Endothelial cell of umbilical vein (primary cell): Measurements from ENCODE around the gene NQO1. TPM values are rescaled to one million over a fixed set of nuclear protein-coding genes. Genes with fewer than 3 reads are reported as not detected.

Source experiments
- BruUV-seq: library from RNA; stranded (reverse); fragments of 400-500 nt; replicated peaks from 2 replicates; lab custom pipeline; 2021; lab: Mats Ljungman, UMichigan
- CTCF ChIA-PET: fragments of 300-600, 350-600 bp; sonication (Branson Sonifier 250); formaldehyde crosslinking; loops from one replicate; lab custom pipeline; 2021; ENCODE audit warnings: antibody characterized with exemption, inconsistent platforms; lab: Charles Lee
- POLR2A ChIA-PET: fragments of 300-600, 350-600 bp; sonication (Branson Sonifier 250); formaldehyde crosslinking; loops from one replicate; lab custom pipeline; 2021; ENCODE audit warnings: antibody characterized with exemption, inconsistent platforms; lab: Charles Lee
- DNase-seq: peaks from one replicate; pipeline ENCODE4 v3.0.0-alpha.2; 2011; ENCODE audit warnings: low read depth, low spot score
- FAIRE-seq: peaks from 2 replicates; lab custom pipeline; 2011; peaks lifted over from hg19 to GRCh38; lab: Jason Lieb, UNC
- H2AFZ ChIP-seq: 2 replicates; pipeline ENCODE4 v1.6.0; 2012; ENCODE audit warnings: low read depth, low read length, control low read depth, inconsistent platforms
- H3K27ac ChIP-seq: 2 replicates; pipeline ENCODE4 v1.5.1; 2011; ENCODE audit warnings: low read depth, mild to moderate bottlenecking, control low read depth, low read length, moderate library complexity; ENCODE audit not compliant: insufficient read depth
- H3K27me3 ChIP-seq, 2 experiments: 2 replicates each; pipeline versions ENCODE4 v1.6.0 to v1.6.1; 2011; ENCODE audit warnings: low read length in 2 of 2, mixed read lengths in 1 of 2; ENCODE audit not compliant: control insufficient read depth in 2 of 2, insufficient read depth in 2 of 2
- H3K36me3 ChIP-seq, 2 experiments: 2 replicates in 1 of 2; 3 replicates in 1 of 2; pipeline ENCODE4 v1.5.1; 2011; ENCODE audit warnings: low read length in 2 of 2, mild to moderate bottlenecking in 1 of 2, moderate library complexity in 1 of 2; ENCODE audit not compliant: control insufficient read depth in 2 of 2, insufficient read depth in 2 of 2; ENCODE audit errors: extremely low read depth in 1 of 2
- H3K4me1 ChIP-seq: 3 replicates; pipeline ENCODE4 v1.5.1; 2011; ENCODE audit warnings: mild to moderate bottlenecking, low read length; ENCODE audit not compliant: control insufficient read depth, insufficient read depth; ENCODE audit errors: extremely low read depth
- H3K4me2 ChIP-seq: 2 replicates; pipeline ENCODE4 v1.6.1; 2011; ENCODE audit warnings: low read length, control low read depth, mixed read lengths; ENCODE audit not compliant: insufficient read depth
- H3K4me3 ChIP-seq, 3 experiments: fragments of 200-600 bp in 1 of 3; sonication (generic), shearing (Covaris generic) in 1 of 3; replicated peaks in 1 of 3; 2 replicates each; pipeline ENCODE4 v1.5.1; 2011 to 2016; ENCODE audit warnings: control low read depth in 3 of 3, low read length in 3 of 3, mild to moderate bottlenecking in 2 of 3, inconsistent platforms in 1 of 3, low read depth in 1 of 3, moderate library complexity in 1 of 3; ENCODE audit not compliant: insufficient read depth in 1 of 3
- H3K79me2 ChIP-seq: 2 replicates; pipeline ENCODE4 v1.6.0; 2012; ENCODE audit warnings: low read length, inconsistent platforms; ENCODE audit not compliant: control insufficient read depth, insufficient read depth
- H3K9ac ChIP-seq: replicated peaks from 2 replicates; pipeline ENCODE3; 2011; ENCODE audit warnings: low read length, control low read depth; ENCODE audit not compliant: insufficient read depth; ENCODE audit errors: extremely low read depth
- H3K9me1 ChIP-seq: replicated peaks from 3 replicates; pipeline ENCODE4 v1.6.0; 2011; ENCODE audit warnings: mild to moderate bottlenecking, low read length; ENCODE audit not compliant: control insufficient read depth, insufficient read depth; ENCODE audit errors: extremely low read depth
- H3K9me3 ChIP-seq: replicated peaks from 2 replicates; pipeline ENCODE4 v1.5.1; 2012; ENCODE audit warnings: low read length, inconsistent platforms; ENCODE audit not compliant: control insufficient read depth, insufficient read depth
- H4K20me1 ChIP-seq: replicated peaks from 2 replicates; pipeline ENCODE3; 2011; ENCODE audit warnings: mild to moderate bottlenecking, low read length; ENCODE audit not compliant: control insufficient read depth, insufficient read depth; ENCODE audit errors: extremely low read depth
- CTCF ChIP-seq, 2 donors: IDR thresholded peaks; 1 replicate in 1 of 2; 2 replicates in 1 of 2; pipeline ENCODE4 v1.5.1; 2011; ENCODE audit warnings: low read length in 2 of 2, mild to moderate bottlenecking in 2 of 2, moderate library complexity in 2 of 2, control low read depth in 1 of 2, inconsistent platforms in 1 of 2, low read depth in 1 of 2; ENCODE audit not compliant: insufficient read depth in 1 of 2; ENCODE audit errors: extremely low read depth in 1 of 2
- EZH2 ChIP-seq: IDR thresholded peaks from 2 replicates; pipeline ENCODE4 v1.6.1; 2012; ENCODE audit warnings: borderline replicate concordance, low read depth, mild to moderate bottlenecking, moderate library complexity, low read length, inconsistent platforms; ENCODE audit not compliant: severe bottlenecking
- FOS ChIP-seq: IDR thresholded peaks from 2 replicates; pipeline ENCODE4 v1.6.1; 2011; ENCODE audit warnings: mild to moderate bottlenecking, low read length, moderate library complexity, borderline replicate concordance; ENCODE audit not compliant: insufficient read depth
- GATA2 ChIP-seq: IDR thresholded peaks from 2 replicates; pipeline ENCODE4 v1.7.0; 2011; ENCODE audit warnings: low read depth, mild to moderate bottlenecking, moderate library complexity, mixed read lengths, low read length; ENCODE audit not compliant: insufficient read length, insufficient read depth
- JUN ChIP-seq: IDR thresholded peaks from 2 replicates; pipeline ENCODE4 v1.6.1; 2011; ENCODE audit warnings: borderline replicate concordance, low read depth; ENCODE audit not compliant: insufficient read length, insufficient read depth
- MAX ChIP-seq: IDR thresholded peaks from 2 replicates; pipeline ENCODE4 v1.6.1; 2011; ENCODE audit not compliant: insufficient read depth, insufficient read length
- MYC ChIP-seq: IDR thresholded peaks from one replicate; pipeline ENCODE4 v1.6.1; 2011; ENCODE audit warnings: mild to moderate bottlenecking, low read depth, low read length
- POLR2A ChIP-seq: IDR thresholded peaks from 2 replicates; pipeline ENCODE4 v1.6.1; 2012; ENCODE audit warnings: low read depth, mild to moderate bottlenecking, control low read depth, low read length
- POLR2AphosphoS5 ChIP-seq: IDR thresholded peaks from 2 replicates; pipeline ENCODE4 v1.6.1; 2012; ENCODE audit warnings: low read depth, mild to moderate bottlenecking, control low read depth, low read length, moderate library complexity; ENCODE audit not compliant: insufficient read depth
- dilution Hi-C: fragments of 300-500 bp; cut with MboI; formaldehyde crosslinking; loops from one replicate; pipeline ENCODE4 v1.15.0; 2019; ENCODE audit warnings: low sequenced_read_pairs; ENCODE audit not compliant: extremely low pct_ligation_motif_present
- intact Hi-C: fragments of 100-400 bp; cut with micrococcal nuclease; formaldehyde crosslinking; loops from one replicate; pipeline ENCODE4 v1.10.0; 2022
- polyA plus RNA-seq, 4 experiments: library from polyadenylated mRNA; depleted of rRNA in 3 of 4; stranded (reverse) in 3 of 4; unstranded in 1 of 4; fragments of >200 nt; gene quantifications; 2 replicates each; pipeline versions ENCODE4 v1.2.1 to v1.2.3, GENCODE V29; 2011 to 2012; ENCODE audit warnings: missing spikeins in 1 of 4
- total RNA-seq: library from RNA; stranded (reverse); gene quantifications from 2 replicates; pipeline ENCODE4 v1.2.3, GENCODE V29; 2021

Gene NQO1
- total and polyA plus RNA-seq, 2 donors (not counting 3 experiments of a cell fraction or from before 2014, with no cell fraction given), result 257 to 345 TPM

- no peak overlapping the region for H3K4me3 ChIP-seq
- POLR2A ChIA-PET, result no interaction called here
- CTCF ChIA-PET, result interaction anchor here (1.2 to 2.0 kb wide), 4 partner anchors 10 to 267 kb away, joined by 3 to 7 read pairs (median 4); no protein-coding TSS in a partner anchor
- dilution Hi-C loops, result no loop called here
- H2AFZ ChIP-seq, result no peak overlapping the region
- FAIRE-seq, result no peak
- H3K27me3 ChIP-seq, result no peaks in the 10 kb centered on the region
- H3K4me1 ChIP-seq, result no peaks in the 10 kb centered on the region
- TF ChIP-seq MYC (no peak), POLR2AphosphoS5 (no peak), EZH2 (no peak), JUN (no peak), GATA2 (no peak), FOS (no peak), MAX (no peak), CTCF (IDR thresholded peaks at IDR 0.05; ENCODE audit: extremely low read depth in 1 of 2, insufficient read depth in 1 of 2, low read depth in 1 of 2, low read length in 2 of 2) (no peak), POLR2A (no peak)
- no peaks in the 10 kb centered on the region for H3K9me1 ChIP-seq
- intact Hi-C loops, result loop anchor here (10.0 kb wide), 1 partner anchor 268 kb away; no protein-coding TSS in a partner anchor
- peaks cover 5 to 6% of the 10 kb centered on the region in 2 experiments for H3K36me3 ChIP-seq
- DNase-seq, result peak; percentile 52
- no peaks in the 10 kb centered on the region for H4K20me1 ChIP-seq
- no peak overlapping the region for H3K4me2 ChIP-seq
- no peak overlapping the region for H3K27ac ChIP-seq
- no peak overlapping the region for H3K9ac ChIP-seq
- no peaks in the 10 kb centered on the region for H3K79me2 ChIP-seq
- H3K9me3 ChIP-seq, result no peaks in the 10 kb centered on the region
- no TSS peak for BruUV-seq
These were observed 63.5 kb downstream of the NQO1 start for GRCh38 chr16:69662901-69663300.
